B cell (primary cell): Measurements from ENCODE around the gene ABCA2.

ENCODE experiments used
- EZH2 ChIP-seq: IDR thresholded peaks from 2 replicates; pipeline ENCODE4 v1.6.1; 2012; ENCODE audit warnings: borderline replicate concordance, low read depth, mild to moderate bottlenecking, moderate library complexity, low read length; ENCODE audit not compliant: insufficient read depth, poor library complexity, severe bottlenecking
- TF ChIP-seq, protein P1 (sequence below): fragments of 200-600 bp; IDR thresholded peaks from one replicate; pipeline ENCODE4 v1.8.0; 2022; ENCODE audit warnings: antibody characterized with exemption, mild to moderate bottlenecking

DNA sequence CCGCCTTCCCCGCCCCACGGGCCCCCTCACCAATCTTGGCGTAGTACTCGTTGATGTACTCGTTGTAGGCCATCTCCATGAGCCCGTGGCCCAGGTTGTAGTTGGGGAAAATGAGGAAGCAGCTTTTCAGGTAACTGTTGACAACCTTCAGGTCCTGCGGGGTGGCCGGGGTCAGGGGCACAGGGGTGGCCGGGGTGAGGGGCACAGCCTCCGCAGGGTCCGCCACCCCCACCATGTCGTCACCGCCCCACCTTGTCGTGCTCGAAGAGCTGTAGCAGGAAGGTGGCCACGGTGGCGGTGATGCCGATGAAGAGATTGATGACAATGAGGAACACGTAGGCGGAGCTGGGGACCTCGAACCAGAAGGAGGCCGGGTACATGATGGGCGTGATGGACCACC is 16.9 kb downstream of the ABCA2 start:
- TF ChIP-seq, protein P1, sequence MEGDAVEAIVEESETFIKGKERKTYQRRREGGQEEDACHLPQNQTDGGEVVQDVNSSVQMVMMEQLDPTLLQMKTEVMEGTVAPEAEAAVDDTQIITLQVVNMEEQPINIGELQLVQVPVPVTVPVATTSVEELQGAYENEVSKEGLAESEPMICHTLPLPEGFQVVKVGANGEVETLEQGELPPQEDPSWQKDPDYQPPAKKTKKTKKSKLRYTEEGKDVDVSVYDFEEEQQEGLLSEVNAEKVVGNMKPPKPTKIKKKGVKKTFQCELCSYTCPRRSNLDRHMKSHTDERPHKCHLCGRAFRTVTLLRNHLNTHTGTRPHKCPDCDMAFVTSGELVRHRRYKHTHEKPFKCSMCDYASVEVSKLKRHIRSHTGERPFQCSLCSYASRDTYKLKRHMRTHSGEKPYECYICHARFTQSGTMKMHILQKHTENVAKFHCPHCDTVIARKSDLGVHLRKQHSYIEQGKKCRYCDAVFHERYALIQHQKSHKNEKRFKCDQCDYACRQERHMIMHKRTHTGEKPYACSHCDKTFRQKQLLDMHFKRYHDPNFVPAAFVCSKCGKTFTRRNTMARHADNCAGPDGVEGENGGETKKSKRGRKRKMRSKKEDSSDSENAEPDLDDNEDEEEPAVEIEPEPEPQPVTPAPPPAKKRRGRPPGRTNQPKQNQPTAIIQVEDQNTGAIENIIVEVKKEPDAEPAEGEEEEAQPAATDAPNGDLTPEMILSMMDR = no peak
- no peak for TF ChIP-seq EZH2
